GM10266 (cell line): Measurements from ENCODE around the gene SECTM1.

Experiments
- DNase-seq: peaks from one replicate; pipeline ENCODE4 v3.0.0; 2012; ENCODE audit errors: extremely low spot score
- TF ChIP-seq, protein P1 (sequence below): IDR thresholded peaks from 2 replicates; pipeline ENCODE4 v1.5.1; 2012; ENCODE audit warnings: mild to moderate bottlenecking, low read depth; ENCODE audit not compliant: control insufficient read depth, insufficient read depth; ENCODE audit errors: missing control alignments

SECTM1 gene

GRCh38 chr17:82371333-82372248 is 38.0 kb upstream of the SECTM1 start, which contains the start of gene UTS2R:
Gene UTS2R, plus strand, starts transcription at chr17:82371765. Its CDS starts 2,560 bp downstream, at chr17:82374325.
- DNase-seq, result no peak
- TF ChIP-seq, protein P1, sequence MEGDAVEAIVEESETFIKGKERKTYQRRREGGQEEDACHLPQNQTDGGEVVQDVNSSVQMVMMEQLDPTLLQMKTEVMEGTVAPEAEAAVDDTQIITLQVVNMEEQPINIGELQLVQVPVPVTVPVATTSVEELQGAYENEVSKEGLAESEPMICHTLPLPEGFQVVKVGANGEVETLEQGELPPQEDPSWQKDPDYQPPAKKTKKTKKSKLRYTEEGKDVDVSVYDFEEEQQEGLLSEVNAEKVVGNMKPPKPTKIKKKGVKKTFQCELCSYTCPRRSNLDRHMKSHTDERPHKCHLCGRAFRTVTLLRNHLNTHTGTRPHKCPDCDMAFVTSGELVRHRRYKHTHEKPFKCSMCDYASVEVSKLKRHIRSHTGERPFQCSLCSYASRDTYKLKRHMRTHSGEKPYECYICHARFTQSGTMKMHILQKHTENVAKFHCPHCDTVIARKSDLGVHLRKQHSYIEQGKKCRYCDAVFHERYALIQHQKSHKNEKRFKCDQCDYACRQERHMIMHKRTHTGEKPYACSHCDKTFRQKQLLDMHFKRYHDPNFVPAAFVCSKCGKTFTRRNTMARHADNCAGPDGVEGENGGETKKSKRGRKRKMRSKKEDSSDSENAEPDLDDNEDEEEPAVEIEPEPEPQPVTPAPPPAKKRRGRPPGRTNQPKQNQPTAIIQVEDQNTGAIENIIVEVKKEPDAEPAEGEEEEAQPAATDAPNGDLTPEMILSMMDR, result no peak

- no peak for DNase-seq
Measured at GRCh38 chr17:82370471-82371332, 37.1 kb upstream of the SECTM1 start.

DNA sequence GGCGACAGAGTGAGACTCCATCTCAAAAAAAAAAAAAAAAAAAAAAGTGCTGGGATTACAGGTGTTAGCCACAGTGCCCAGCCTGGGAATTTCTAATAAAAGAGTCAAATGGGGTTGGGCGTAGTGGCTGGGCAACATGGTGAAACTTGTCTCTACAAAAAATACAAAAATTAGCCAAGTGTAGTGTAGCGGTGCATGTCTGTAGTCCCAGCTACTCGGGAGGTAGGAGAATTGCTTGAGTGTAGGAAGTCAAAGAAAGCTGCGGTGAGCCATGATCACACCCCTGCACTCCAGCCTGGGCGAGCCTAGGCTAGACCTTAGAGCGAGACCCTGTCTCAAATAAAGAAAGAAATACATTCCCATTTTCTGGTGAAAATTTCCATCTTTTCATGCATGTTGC is 35.6 kb upstream of the SECTM1 start:
- TF ChIP-seq, protein P1, result no peak
- no peak for DNase-seq

More at GRCh38 chr17:82370471-82371332, 37.1 kb upstream of the SECTM1 start:
- TF ChIP-seq, protein P1, result no peak

GRCh38 chr17:82367724-82368524 is 34.4 kb upstream of the SECTM1 start:
- no peak for DNase-seq
- TF ChIP-seq, protein P1, result no peak

- TF ChIP-seq, protein P1, result no peak
- DNase-seq, result no peak
Measured at GRCh38 chr17:82366749-82367148, 33.2 kb upstream of the SECTM1 start.

GRCh38 chr17:82365606-82366295 is 32.2 kb upstream of the SECTM1 start:
- TF ChIP-seq, protein P1, result no peak
- DNase-seq, result no peak
